ENCODE measurements around the gene APOA5. TPM values are rescaled to one million over a fixed set of nuclear protein-coding genes. Genes with fewer than 3 reads are reported as not detected.
A peak's percentile ranks its signal among the peaks of the same experiment; 100 is the strongest.
"Not testable (repeated sequence)": the region's sequence is repeated elsewhere in the genome, so short reads cannot be mapped to it uniquely, and the experiment has no call there.

The APOA5 gene
- total RNA-seq, 1 experiment from 2014 or later: 0.11 TPM

DNA sequence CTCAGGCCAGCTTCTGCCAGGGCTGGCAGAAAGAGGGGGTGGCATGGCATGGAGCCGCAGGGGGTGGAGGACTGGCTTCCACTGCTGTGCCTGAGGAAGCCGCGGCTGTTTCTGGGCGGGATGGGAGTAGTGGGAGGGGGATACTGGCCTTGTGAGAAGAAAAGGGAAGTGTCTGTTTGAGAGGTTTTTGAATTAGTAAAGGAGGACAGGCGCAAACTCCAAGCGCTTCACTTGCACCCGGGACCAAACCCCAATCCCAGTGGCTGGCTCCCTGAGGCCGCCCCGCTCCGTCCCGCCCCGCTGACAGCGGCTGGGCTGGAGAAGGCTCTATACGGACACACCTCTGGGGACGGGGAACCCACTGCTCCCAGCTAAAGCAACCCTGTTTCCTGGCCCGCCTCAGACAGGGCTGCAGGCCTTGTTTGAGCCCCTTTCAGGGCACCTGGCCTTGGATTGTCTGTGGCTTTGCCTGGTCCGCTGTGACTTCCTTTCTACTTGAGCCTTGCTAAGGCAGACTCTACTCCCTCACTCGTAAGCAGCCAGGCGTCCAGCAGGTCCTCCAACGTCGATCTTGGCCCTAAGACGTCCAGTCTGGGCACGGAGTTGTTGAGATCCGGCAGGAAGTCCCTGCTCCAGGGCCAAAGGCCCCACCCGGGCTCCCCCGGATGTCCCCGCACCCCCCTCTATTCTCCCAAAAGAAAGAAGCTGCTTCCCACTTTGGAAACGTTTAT is 43.5 kb upstream of the APOA5 start:
- no CpG with 5 or more reads among the region's 28 CpGs for WGBS (ENCODE audit: extremely low coverage, insufficient read length, low lambda C conversion rate)
- no peaks in the 10 kb centered on the region; a peak in 1 of 7 replicates for H3K36me3 Mint-ChIP-seq (ENCODE audit: insufficient read depth in 1 of 3, low read depth in 3 of 3)
- Histone ChIP-seq H3K56ac (ENCODE audit: insufficient read length, low read depth, low read length) (no peak overlapping the region), H2BK5ac (ENCODE audit: insufficient read length, low read length) (no peak overlapping the region), H2AK5ac (ENCODE audit: insufficient read length, low read length) (no peak overlapping the region), H2BK12ac (ENCODE audit: insufficient read length, low read depth, low read length) (no peak overlapping the region), H3K4ac (ENCODE audit: low read depth, low read length) (no peak overlapping the region), H4K91ac (ENCODE audit: insufficient read length, low read depth, low read length) (no peak overlapping the region), H3T11ph (ENCODE audit: low read length) (no peak overlapping the region), H3K23ac (ENCODE audit: insufficient read length, low read depth, low read length) (no peak overlapping the region), H3K27ac (ENCODE audit: insufficient read length, low read depth, low read length) (no peak overlapping the region), H2BK20ac (ENCODE audit: low read depth, low read length, poor library complexity, severe bottlenecking) (no peak overlapping the region), H3K27me3 (ENCODE audit: insufficient read depth, low read length) (no peaks in the 10 kb centered on the region), H4K5ac (ENCODE audit: insufficient read length, low read depth, low read length) (no peak overlapping the region), H3K79me2 (ENCODE audit: insufficient read depth, low read length) (no peaks in the 10 kb centered on the region), H3K18ac (ENCODE audit: insufficient read length, low read depth, low read length) (no peak overlapping the region), H2BK120ac (ENCODE audit: low read depth, low read length, poor library complexity, severe bottlenecking) (no peak overlapping the region), H3K79me1 (ENCODE audit: insufficient read depth, low read depth, low read length, poor library complexity, severe bottlenecking) (no peaks in the 10 kb centered on the region), H4K20me1 (ENCODE audit: control insufficient read depth, insufficient read depth, insufficient read length) (no peaks in the 10 kb centered on the region), H2BK15ac (ENCODE audit: low read depth, low read length) (no peak overlapping the region), H3K23me2 (ENCODE audit: insufficient read length, low read depth, low read length, poor library complexity, severe bottlenecking) (peaks cover 6% of the 10 kb centered on the region), H3K4me1 (ENCODE audit: insufficient read depth, low read length) (no peaks in the 10 kb centered on the region), H3K4me2 (ENCODE audit: insufficient read depth, insufficient read length, low read length) (peak overlapping the region; percentile 74), H3K9ac (ENCODE audit: extremely low read depth, insufficient read length, low read length) (no peak overlapping the region), H4K8ac (replicated peaks; ENCODE audit: insufficient read length, low read depth, low read length) (no peak overlapping the region), H3K9me3 (ENCODE audit: control insufficient read depth, low read depth, low read length) (no peaks in the 10 kb centered on the region), H3K14ac (ENCODE audit: insufficient read depth, low read length) (peak overlapping the region; percentile 54), H2AFZ (ENCODE audit: low read length) (no peak overlapping the region)
- H3K4me1 Mint-ChIP-seq: peaks cover 32 to 35% of the 10 kb centered on the region in 2 experiments
- H3K27ac Mint-ChIP-seq: no peak overlapping the region
- peak overlapping the region; percentile 48 to 64; a peak in 4 of 5 replicates for H3K4me3 Mint-ChIP-seq
- TF ChIP-seq, protein P1, sequence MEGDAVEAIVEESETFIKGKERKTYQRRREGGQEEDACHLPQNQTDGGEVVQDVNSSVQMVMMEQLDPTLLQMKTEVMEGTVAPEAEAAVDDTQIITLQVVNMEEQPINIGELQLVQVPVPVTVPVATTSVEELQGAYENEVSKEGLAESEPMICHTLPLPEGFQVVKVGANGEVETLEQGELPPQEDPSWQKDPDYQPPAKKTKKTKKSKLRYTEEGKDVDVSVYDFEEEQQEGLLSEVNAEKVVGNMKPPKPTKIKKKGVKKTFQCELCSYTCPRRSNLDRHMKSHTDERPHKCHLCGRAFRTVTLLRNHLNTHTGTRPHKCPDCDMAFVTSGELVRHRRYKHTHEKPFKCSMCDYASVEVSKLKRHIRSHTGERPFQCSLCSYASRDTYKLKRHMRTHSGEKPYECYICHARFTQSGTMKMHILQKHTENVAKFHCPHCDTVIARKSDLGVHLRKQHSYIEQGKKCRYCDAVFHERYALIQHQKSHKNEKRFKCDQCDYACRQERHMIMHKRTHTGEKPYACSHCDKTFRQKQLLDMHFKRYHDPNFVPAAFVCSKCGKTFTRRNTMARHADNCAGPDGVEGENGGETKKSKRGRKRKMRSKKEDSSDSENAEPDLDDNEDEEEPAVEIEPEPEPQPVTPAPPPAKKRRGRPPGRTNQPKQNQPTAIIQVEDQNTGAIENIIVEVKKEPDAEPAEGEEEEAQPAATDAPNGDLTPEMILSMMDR (conservative IDR thresholded peaks at IDR 0.05): no peak
- DNase-seq: peak; percentile 56
- peaks cover 3 to 5% of the 10 kb centered on the region in 2 experiments; a peak in 3 of 5 replicates for H3K9me3 Mint-ChIP-seq
- H3K27me3 Mint-ChIP-seq (ENCODE audit: low read depth): peaks cover 22% of the 10 kb centered on the region

DNA sequence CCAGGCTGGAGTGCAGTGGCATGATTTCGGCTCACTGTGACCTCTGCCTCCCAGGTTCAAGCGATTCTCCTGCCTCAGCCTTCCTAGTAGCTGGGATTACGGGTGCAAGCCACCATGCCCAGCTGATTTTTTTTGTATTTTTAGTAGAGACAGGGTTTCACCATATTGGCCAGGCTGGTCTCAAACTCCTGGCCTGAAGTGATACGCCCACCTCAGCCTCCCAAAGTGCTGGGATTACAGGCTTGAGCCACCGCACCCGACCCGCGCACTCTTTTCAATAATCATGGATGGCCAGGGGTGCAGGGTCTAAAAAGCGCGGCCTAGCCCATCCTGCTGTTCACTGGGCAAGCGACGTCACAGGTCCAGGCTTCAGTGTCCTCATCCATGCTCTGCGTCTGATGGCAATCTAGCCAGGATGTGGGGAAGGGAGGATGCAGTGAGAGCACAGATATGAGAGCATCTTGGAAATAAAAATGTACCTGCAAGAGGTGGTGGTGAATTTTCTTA is 42.9 kb upstream of the APOA5 start:
- H3K4me1 ChIP-seq (ENCODE audit: insufficient read depth, low read length); H3K27ac Mint-ChIP-seq; H3K27ac ChIP-seq (ENCODE audit: insufficient read length, low read depth, low read length); H2AK5ac ChIP-seq (ENCODE audit: insufficient read length, low read length); H3K9me3 ChIP-seq (ENCODE audit: control insufficient read depth, low read depth, low read length); H2AFZ ChIP-seq (ENCODE audit: low read length); H3K9me3 Mint-ChIP-seq; H3K56ac ChIP-seq (ENCODE audit: insufficient read length, low read depth, low read length); H3T11ph ChIP-seq (ENCODE audit: low read length); H2BK120ac ChIP-seq (ENCODE audit: low read depth, low read length, poor library complexity, severe bottlenecking); H3K79me1 ChIP-seq (ENCODE audit: insufficient read depth, low read depth, low read length, poor library complexity, severe bottlenecking); H3K79me2 ChIP-seq (ENCODE audit: insufficient read depth, low read length); DNase-seq; H2BK15ac ChIP-seq (ENCODE audit: low read depth, low read length); H3K4ac ChIP-seq (ENCODE audit: low read depth, low read length); H2BK20ac ChIP-seq (ENCODE audit: low read depth, low read length, poor library complexity, severe bottlenecking); H3K9ac ChIP-seq (ENCODE audit: extremely low read depth, insufficient read length, low read length); H3K23me2 ChIP-seq (ENCODE audit: insufficient read length, low read depth, low read length, poor library complexity, severe bottlenecking); H4K20me1 ChIP-seq (ENCODE audit: control insufficient read depth, insufficient read depth, insufficient read length); H2BK5ac ChIP-seq (ENCODE audit: insufficient read length, low read length); H3K23ac ChIP-seq (ENCODE audit: insufficient read length, low read depth, low read length); H3K14ac ChIP-seq (ENCODE audit: insufficient read depth, low read length); H3K27me3 ChIP-seq (ENCODE audit: insufficient read depth, low read length); H4K8ac ChIP-seq (replicated peaks; ENCODE audit: insufficient read length, low read depth, low read length); H2BK12ac ChIP-seq (ENCODE audit: insufficient read length, low read depth, low read length); H4K5ac ChIP-seq (ENCODE audit: insufficient read length, low read depth, low read length); H3K36me3 Mint-ChIP-seq (ENCODE audit: insufficient read depth in 1 of 3, low read depth in 3 of 3); H4K91ac ChIP-seq (ENCODE audit: insufficient read length, low read depth, low read length); H3K18ac ChIP-seq (ENCODE audit: insufficient read length, low read depth, low read length): not testable (repeated sequence)
- peaks cover 22% of the 10 kb centered on the region for H3K27me3 Mint-ChIP-seq (ENCODE audit: low read depth)
- no CpG with 5 or more reads among the region's 13 CpGs for WGBS (ENCODE audit: extremely low coverage, insufficient read length, low lambda C conversion rate)
- peak overlapping the region; percentile 74 for H3K4me2 ChIP-seq (ENCODE audit: insufficient read depth, insufficient read length, low read length)
- peaks cover 25 to 29% of the 10 kb centered on the region in 2 experiments for H3K4me1 Mint-ChIP-seq
- peak overlapping the region; percentile 8 to 25; a peak in 3 of 5 replicates for H3K4me3 Mint-ChIP-seq

Data from H9 (cell line).